Gastroesophageal sphincter (tissue), 3 donors: Measurements from ENCODE around the gene LOXHD1.

ENCODE experiments used
- CTCF ChIP-seq, 4 experiments: fragments of 200-600 bp in 2 of 4; fragments of 450-650 bp in 2 of 4; sonication (generic) in 1 of 4; IDR thresholded peaks; one replicate each; pipeline ENCODE4 v1.5.1; 2017 to 2019; ENCODE audit warnings: antibody characterized with exemption in 4 of 4, mild to moderate bottlenecking in 2 of 4, moderate library complexity in 2 of 4
- POLR2A ChIP-seq, 2 donors: fragments of 450-650 bp; IDR thresholded peaks; one replicate each; pipeline ENCODE4 v1.6.1; 2017; ENCODE audit warnings: antibody characterized with exemption in 2 of 2, mild to moderate bottlenecking in 2 of 2, moderate library complexity in 1 of 2
- POLR2AphosphoS5 ChIP-seq: sonication (generic); formaldehyde crosslinking; IDR thresholded peaks from one replicate; pipeline ENCODE4 v1.6.1; 2017; ENCODE audit warnings: antibody characterized with exemption

GRCh38 chr18:46445522-46446313 is 211.3 kb downstream of the LOXHD1 start:
- TF ChIP-seq POLR2A (IDR thresholded peaks at IDR 0.05) (no peak), CTCF (IDR thresholded peaks at IDR 0.05) (no peak), POLR2AphosphoS5 (no peak)
